ENCODE data around the gene CRYGD. TPM values are rescaled to one million over a fixed set of nuclear protein-coding genes. Genes with fewer than 3 reads are reported as not detected.
"Not testable (repeated sequence)": the region's sequence is repeated elsewhere in the genome, so short reads cannot be mapped to it uniquely, and the experiment has no call there.

Gene CRYGD
- total RNA-seq, 1 donor from 2014 or later, result not detected

DNA sequence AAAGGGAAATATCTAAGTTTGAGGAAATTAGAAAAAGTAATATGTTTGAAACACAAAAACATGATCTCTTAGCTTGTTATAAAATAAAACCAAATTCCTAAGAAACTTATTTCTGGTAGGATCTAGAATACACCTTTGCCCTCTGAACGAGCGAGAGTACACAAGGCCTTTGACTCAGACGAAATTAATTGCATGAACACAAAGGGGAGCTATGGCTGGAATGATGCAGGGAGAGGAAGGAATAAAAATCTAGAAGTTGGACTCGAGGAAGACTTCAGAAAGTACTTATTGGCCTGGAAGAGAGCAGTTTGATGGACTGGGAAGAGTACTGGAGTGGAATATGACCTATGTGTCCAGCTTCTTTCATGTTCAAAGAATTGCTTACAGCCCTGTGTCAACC lies 927 bp upstream of the CRYGD start:
- H3K27me3 ChIP-seq (ENCODE audit: control insufficient read depth, insufficient read depth, low read length), result peaks cover 5% of the 10 kb centered on the region
- no peak overlapping the region for H3K4me3 ChIP-seq (ENCODE audit: low read depth, low read length)
- no peak for DNase-seq (ENCODE audit: low read depth)
- H3K36me3 ChIP-seq (ENCODE audit: control insufficient read depth, insufficient read depth, low read length), result no peaks in the 10 kb centered on the region
- no peak for TF ChIP-seq CTCF (IDR thresholded peaks at IDR 0.05; ENCODE audit: insufficient read depth, low read length, poor library complexity, severe bottlenecking)

GRCh38 chr2:208122248-208122647 lies 2.1 kb downstream of the CRYGD start:
- TF ChIP-seq CTCF (IDR thresholded peaks at IDR 0.05; ENCODE audit: insufficient read depth, low read length, poor library complexity, severe bottlenecking), result no peak
- DNase-seq (ENCODE audit: low read depth), result no peak
- Histone ChIP-seq H3K27me3 (ENCODE audit: control insufficient read depth, insufficient read depth, low read length) (peaks cover 5% of the 10 kb centered on the region), H3K4me3 (ENCODE audit: low read depth, low read length) (no peak overlapping the region), H3K36me3 (ENCODE audit: control insufficient read depth, insufficient read depth, low read length) (no peaks in the 10 kb centered on the region)

DNA sequence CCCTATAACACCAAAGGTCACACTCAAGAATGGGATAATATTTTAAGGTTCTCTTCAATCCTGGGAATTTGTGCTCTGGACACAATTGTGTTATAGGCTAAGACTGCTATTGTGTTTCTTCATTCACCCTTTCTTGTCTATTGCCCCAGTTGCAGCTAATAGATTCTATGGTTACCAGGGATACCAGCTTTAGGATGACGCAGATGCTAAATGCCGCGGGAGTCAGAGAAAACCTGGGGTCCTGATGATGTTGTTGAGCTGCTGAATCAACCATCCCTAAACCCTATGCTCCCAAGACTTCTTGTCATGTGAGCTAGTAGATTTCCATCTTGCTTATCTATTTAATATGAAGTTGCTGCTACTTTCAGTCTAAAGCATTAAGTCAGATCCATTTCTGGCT lies 5.4 kb downstream of the CRYGD start:
- TF ChIP-seq CTCF (IDR thresholded peaks at IDR 0.05; ENCODE audit: insufficient read depth, low read length, poor library complexity, severe bottlenecking), result no peak
- Histone ChIP-seq H3K4me3 (ENCODE audit: low read depth, low read length) (no peak overlapping the region), H3K27me3 (ENCODE audit: control insufficient read depth, insufficient read depth, low read length) (no peaks in the 10 kb centered on the region), H3K36me3 (ENCODE audit: control insufficient read depth, insufficient read depth, low read length) (no peaks in the 10 kb centered on the region)
- no peak for DNase-seq (ENCODE audit: low read depth)

- not testable (repeated sequence) for DNase-seq (ENCODE audit: low read depth); H3K36me3 ChIP-seq (ENCODE audit: control insufficient read depth, insufficient read depth, low read length); H3K4me3 ChIP-seq (ENCODE audit: low read depth, low read length); H3K27me3 ChIP-seq (ENCODE audit: control insufficient read depth, insufficient read depth, low read length)
These were observed 6.9 kb downstream of the CRYGD start for GRCh38 chr2:208117390-208117789.

DNA sequence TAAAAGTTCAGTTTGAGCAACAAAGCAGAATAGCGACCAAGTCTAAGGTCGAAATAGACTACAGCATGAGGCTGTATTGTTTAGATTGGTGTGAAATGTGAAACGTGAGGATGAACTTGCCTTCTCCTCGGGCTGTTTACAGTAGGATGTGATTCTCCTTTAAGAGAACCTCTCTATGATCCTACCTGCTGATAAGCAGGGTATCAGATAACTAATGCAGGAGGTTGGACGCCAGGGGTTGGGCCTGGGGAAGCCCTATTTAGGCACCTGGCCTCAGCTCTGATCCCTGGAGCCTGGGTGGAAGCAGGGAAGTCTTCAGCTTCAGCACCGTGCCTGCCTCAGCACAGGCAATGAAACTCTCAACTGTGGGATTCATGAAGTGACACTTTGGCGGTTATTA lies 11.4 kb downstream of the CRYGD start:
- DNase-seq (ENCODE audit: low read depth), result no peak
- Histone ChIP-seq H3K36me3 (ENCODE audit: control insufficient read depth, insufficient read depth, low read length) (no peaks in the 10 kb centered on the region), H3K27me3 (ENCODE audit: control insufficient read depth, insufficient read depth, low read length) (peaks cover 15% of the 10 kb centered on the region), H3K4me3 (ENCODE audit: low read depth, low read length) (no peak overlapping the region)
- TF ChIP-seq CTCF (IDR thresholded peaks at IDR 0.05; ENCODE audit: insufficient read depth, low read length, poor library complexity, severe bottlenecking), result no peak

- H3K27me3 ChIP-seq (ENCODE audit: control insufficient read depth, insufficient read depth, low read length), result peaks cover 15% of the 10 kb centered on the region
- H3K4me3 ChIP-seq (ENCODE audit: low read depth, low read length); H3K36me3 ChIP-seq (ENCODE audit: control insufficient read depth, insufficient read depth, low read length); DNase-seq (ENCODE audit: low read depth): not testable (repeated sequence)
These were observed 12.0 kb downstream of the CRYGD start for GRCh38 chr2:208112273-208112745.

DNA sequence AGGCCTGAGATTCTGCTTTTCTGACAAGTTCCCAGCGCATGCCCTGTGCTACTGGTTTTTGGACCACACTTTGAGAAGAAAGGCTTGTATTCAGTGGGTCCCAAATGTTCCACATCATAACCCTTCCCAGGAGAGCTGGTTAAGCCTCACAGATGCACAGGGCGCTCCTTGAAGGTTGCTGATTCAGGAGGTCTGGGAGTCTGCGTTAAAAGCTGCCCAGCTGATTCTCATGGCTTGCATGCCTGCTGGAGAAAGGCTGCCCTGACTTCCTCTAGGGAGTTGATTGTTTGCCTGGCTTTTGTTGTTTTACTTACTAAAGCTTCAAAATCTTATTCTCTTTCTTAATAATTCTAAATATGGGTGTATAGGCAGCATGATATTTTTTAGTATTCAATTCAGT lies 20.7 kb downstream of the CRYGD start:
- H3K36me3 ChIP-seq (ENCODE audit: control insufficient read depth, insufficient read depth, low read length), result no peaks in the 10 kb centered on the region
- peaks cover 2% of the 10 kb centered on the region for H3K27me3 ChIP-seq (ENCODE audit: control insufficient read depth, insufficient read depth, low read length)
- no peak overlapping the region for H3K4me3 ChIP-seq (ENCODE audit: low read depth, low read length)
- TF ChIP-seq CTCF (IDR thresholded peaks at IDR 0.05; ENCODE audit: insufficient read depth, low read length, poor library complexity, severe bottlenecking), result no peak
- no peak for DNase-seq (ENCODE audit: low read depth)

Data from kidney epithelial cell (primary cell).